Heart right ventricle (tissue), 16 donors: ENCODE data around the gene MESP1. TPM values are rescaled to one million over a fixed set of nuclear protein-coding genes. Genes with fewer than 3 reads are reported as not detected.

Experiments used
- ATAC-seq, 8 donors: fragments of 200-7000 bp; cut with Tn5 transposase; one replicate each; pipeline ENCODE4 v1.9.1; 2020; ENCODE audit warnings: mild to moderate bottlenecking in 8 of 8, moderate library complexity in 8 of 8, moderate number of reproducible peaks in 1 of 8
- DNase-seq, 2 donors: peaks; one replicate each; pipeline ENCODE4 v3.0.0-alpha.2; 2020
- H3K27ac ChIP-seq, 10 donors: fragments of 200-600 bp; sonication (generic) in 2 of 10; one replicate each; pipeline versions ENCODE4 v1.5.0 to v1.8.0; 2020 to 2022; ENCODE audit warnings: mild to moderate bottlenecking in 3 of 10
- H3K27me3 ChIP-seq, 7 donors: fragments of 200-600 bp; one replicate each; pipeline ENCODE4 v1.8.0; 2021 to 2022; ENCODE audit warnings: mild to moderate bottlenecking in 2 of 7
- H3K36me3 ChIP-seq, 9 donors: fragments of 200-600 bp; sonication (generic) in 1 of 9; one replicate each; pipeline versions ENCODE4 v1.5.0 to v1.8.0; 2020 to 2022; ENCODE audit warnings: mild to moderate bottlenecking in 2 of 9
- H3K4me1 ChIP-seq, 9 donors: fragments of 200-600 bp; sonication (generic) in 1 of 9; one replicate each; pipeline versions ENCODE4 v1.5.0 to v1.8.0; 2020 to 2022; ENCODE audit warnings: mild to moderate bottlenecking in 4 of 9
- H3K4me3 ChIP-seq, 10 donors: fragments of 200-600 bp; sonication (generic) in 2 of 10; one replicate each; pipeline versions ENCODE4 v1.5.0 to v1.8.0; 2020 to 2022; ENCODE audit warnings: mild to moderate bottlenecking in 7 of 10, moderate library complexity in 2 of 10
- H3K9me3 ChIP-seq, 11 donors: fragments of 200-600 bp in 10 of 11; sonication (generic) in 2 of 11; one replicate each; pipeline versions ENCODE4 v1.5.0 to v1.8.0; 2013 to 2022; ENCODE audit warnings: mild to moderate bottlenecking in 2 of 11, control low read depth in 1 of 11, moderate library complexity in 1 of 11
- WGBS, 2 donors: extraction: QIAGEN DNeasy Blood & Tissue Kit; methylation state at CpG; one replicate each; pipeline ENCODE4 v1.1.7; 2013; ENCODE audit warnings: inconsistent platforms in 1 of 2; 5-methylcytosine and 5-hydroxymethylcytosine counted together
- intact Hi-C, 10 donors: fragments of 100-400 bp; cut with DNase I; formaldehyde crosslinking; loops; one replicate each; pipeline versions ENCODE4 v1.11.1 to v1.14.2; 2022
- polyA plus RNA-seq, 2 donors: library from polyadenylated mRNA; stranded (reverse); fragments of 200-250 nt; gene quantifications; one replicate each; pipeline ENCODE4 v1.2.3, GENCODE V29; 2013
- total RNA-seq, 10 donors: library from RNA; stranded (reverse); fragmentation: NEBNext Ultra II Directional in 3 of 10; extraction: Animal tissue kit (Norgen Biotek cat#: 25700) in 3 of 10; gene quantifications; one replicate each; pipeline versions ENCODE4 v1.2.1 to v1.2.4, GENCODE V29; 2021 to 2023
- TF ChIP-seq, protein P1 (sequence below), 9 donors: fragments of 200-600 bp; sonication (generic) in 2 of 9; IDR thresholded peaks; one replicate each; pipeline versions ENCODE4 v1.5.0 to v1.8.0; 2021 to 2022; ENCODE audit warnings: antibody characterized with exemption in 9 of 9, mild to moderate bottlenecking in 5 of 9, moderate library complexity in 1 of 9
- donor health status: Arrhythmogenic right ventricular cardiomyopathy.
- donor health status: ischemic (EF 13 %, LVEDD 7.1; RV severe dilation, severe dysfunction).
- donor health status: healthy with polysubstance abuse.
- donor health status: DM: no; HTN: yes; CAD: no.
- donor health status: DM: no; HTN: no; CAD: no.
- donor health status: ischemic (EF 25% LVEDD 6.9; RV normal size, moderate dysfunction).
- donor health status: ischemic (EF 25% LVEDD 5.7; RV mildly dilated, moderate dysfunction).
- donor health status: healthy.
- donor health status: DM: yes; HTN: yes; CAD: no.
- donor health status: Ischemic cardiomyopathy.
- donor health status: ischemic (EF 35%, LVEDD 5.7; RV mildly dilated, moderate dysfunction).
- donor health status: nonischemic (EF 11% LVEDD 7.7; RV severe dilation, severe dysfunction).
- donor health status: DM: yes; HTN: yes; CAD: no.
- donor health status: PGD.
- donor health status: ischemic (EF 29% LVEDD 5.4; RV normal size, mild dysfunction).
- donor health status: nonischemic (EF 23%, LVEDD 6.1; RV moderate dilation, normal function).

Gene MESP1
- total and polyA plus RNA-seq, 12 donors, result 1.3 to 9.2 (median 5.6) TPM

DNA sequence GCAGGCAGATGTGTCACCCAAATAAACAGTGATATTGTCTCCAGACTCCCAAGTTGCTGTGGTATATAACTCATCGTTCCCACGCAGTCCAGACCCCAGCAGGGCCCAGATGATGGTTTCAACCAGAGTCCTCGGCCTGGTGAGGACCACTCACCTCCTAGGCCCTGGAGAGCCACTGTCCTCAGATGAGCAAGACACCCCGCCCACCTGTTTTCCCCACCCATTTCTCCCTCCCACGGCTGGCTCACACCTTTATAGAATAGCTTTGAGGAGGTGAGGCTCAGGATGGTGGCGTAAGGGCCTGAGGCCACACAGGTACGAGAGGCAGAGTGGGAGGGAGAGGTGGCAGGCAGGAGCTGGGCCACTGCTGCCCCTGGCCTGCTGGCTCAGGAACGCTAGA is 7.5 kb downstream of the MESP1 start:
- no peak for DNase-seq
- no peak overlapping the region for H3K27ac ChIP-seq
- ATAC-seq, result no peak
- WGBS, 2 donors, result 84% methylated on average over 8 of the region's 8 CpGs
- intact Hi-C loops, result loop anchor here in 1 of 10 donors (5.0 kb wide), 1 partner anchor 129 kb away; no protein-coding TSS in a partner anchor
- H3K9me3 ChIP-seq, result no peaks in the 10 kb centered on the region
- TF ChIP-seq, protein P1, sequence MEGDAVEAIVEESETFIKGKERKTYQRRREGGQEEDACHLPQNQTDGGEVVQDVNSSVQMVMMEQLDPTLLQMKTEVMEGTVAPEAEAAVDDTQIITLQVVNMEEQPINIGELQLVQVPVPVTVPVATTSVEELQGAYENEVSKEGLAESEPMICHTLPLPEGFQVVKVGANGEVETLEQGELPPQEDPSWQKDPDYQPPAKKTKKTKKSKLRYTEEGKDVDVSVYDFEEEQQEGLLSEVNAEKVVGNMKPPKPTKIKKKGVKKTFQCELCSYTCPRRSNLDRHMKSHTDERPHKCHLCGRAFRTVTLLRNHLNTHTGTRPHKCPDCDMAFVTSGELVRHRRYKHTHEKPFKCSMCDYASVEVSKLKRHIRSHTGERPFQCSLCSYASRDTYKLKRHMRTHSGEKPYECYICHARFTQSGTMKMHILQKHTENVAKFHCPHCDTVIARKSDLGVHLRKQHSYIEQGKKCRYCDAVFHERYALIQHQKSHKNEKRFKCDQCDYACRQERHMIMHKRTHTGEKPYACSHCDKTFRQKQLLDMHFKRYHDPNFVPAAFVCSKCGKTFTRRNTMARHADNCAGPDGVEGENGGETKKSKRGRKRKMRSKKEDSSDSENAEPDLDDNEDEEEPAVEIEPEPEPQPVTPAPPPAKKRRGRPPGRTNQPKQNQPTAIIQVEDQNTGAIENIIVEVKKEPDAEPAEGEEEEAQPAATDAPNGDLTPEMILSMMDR (IDR thresholded peaks at IDR 0.05), result no peak
- H3K4me3 ChIP-seq, result no peak overlapping the region
- no peaks in the 10 kb centered on the region for H3K36me3 ChIP-seq
- H3K27me3 ChIP-seq, result peaks cover 0 to 28% (median 19%) of the 10 kb centered on the region in 7 donors
- H3K4me1 ChIP-seq, result peaks cover 0 to 4% (median 0%) of the 10 kb centered on the region in 9 donors

DNA sequence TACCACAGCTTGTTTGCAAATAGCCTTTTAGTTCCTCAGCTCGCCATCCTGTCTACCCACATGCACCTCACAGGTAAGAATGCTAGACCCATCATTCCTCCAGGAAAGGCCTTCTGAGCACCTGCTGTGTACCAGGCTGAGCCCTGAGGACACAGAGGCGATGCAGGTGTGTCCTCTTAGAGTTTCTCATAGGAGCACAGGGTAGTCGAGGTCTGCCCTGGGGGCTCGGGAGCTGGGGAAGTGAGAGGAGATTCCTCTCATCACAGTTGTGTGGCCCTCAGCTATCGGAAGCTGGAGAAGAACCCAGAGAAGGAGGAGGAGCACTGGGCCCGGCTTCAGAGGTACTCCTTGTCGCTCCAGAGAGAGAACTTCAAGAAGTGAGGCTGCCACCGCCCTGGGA is 8.0 kb downstream of the MESP1 start:
- Histone ChIP-seq H3K9me3 (no peaks in the 10 kb centered on the region), H3K27me3 (peaks cover 0 to 22% (median 13%) of the 10 kb centered on the region in 7 donors), H3K27ac (no peak overlapping the region), H3K36me3 (no peaks in the 10 kb centered on the region), H3K4me3 (no peak overlapping the region), H3K4me1 (peaks cover 0 to 4% (median 0%) of the 10 kb centered on the region in 9 donors)
- DNase-seq (no peak), ATAC-seq (no peak)
- intact Hi-C loops, result loop anchor here in 1 of 10 donors (5.0 kb wide), 1 partner anchor 129 kb away; no protein-coding TSS in a partner anchor
- TF ChIP-seq, protein P1 (IDR thresholded peaks at IDR 0.05), result no peak
- 80 to 88% methylated on average over 8 of the region's 8 CpGs for WGBS, 2 donors

DNA sequence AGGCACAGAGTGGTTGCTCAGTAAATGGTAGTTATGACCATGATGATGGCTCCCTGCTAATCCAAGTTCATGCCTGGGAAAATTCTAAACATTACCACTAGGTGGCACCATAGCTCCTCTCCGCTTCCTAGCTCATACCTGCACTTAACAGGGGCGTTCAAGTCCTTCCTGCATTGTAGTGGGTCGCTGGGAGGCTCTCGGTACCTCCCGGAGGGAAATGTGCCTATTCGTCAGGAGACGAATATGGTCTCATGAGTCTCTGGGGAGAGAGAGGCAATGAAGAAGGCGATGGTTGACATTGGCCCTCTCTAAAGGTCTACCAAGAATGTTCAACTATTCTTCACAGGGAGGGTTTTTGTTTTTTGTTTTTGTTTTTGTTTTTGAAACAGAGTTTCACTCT is 10.9 kb downstream of the MESP1 start:
- no peaks in the 10 kb centered on the region for H3K36me3 ChIP-seq
- ATAC-seq (peak; percentile 73 to 89 (median 82)), DNase-seq (peak in 1 of 2 donors; percentile 61)
- H3K9me3 ChIP-seq, result no peaks in the 10 kb centered on the region
- no peak overlapping the region for H3K27ac ChIP-seq
- H3K4me3 ChIP-seq, result no peak overlapping the region
- intact Hi-C loops, result loop anchor here in 1 of 10 donors (5.0 kb wide), 1 partner anchor 132 kb away; no protein-coding TSS in a partner anchor
- peaks cover 0 to 19% (median 6%) of the 10 kb centered on the region in 7 donors for H3K27me3 ChIP-seq
- WGBS, 2 donors, result 3 to 4% methylated on average over 8 of the region's 8 CpGs
- TF ChIP-seq, protein P1 (IDR thresholded peaks at IDR 0.05), result peak; percentile 77 to 93 (median 88)
- H3K4me1 ChIP-seq, result peaks cover 0 to 4% (median 0%) of the 10 kb centered on the region in 9 donors

DNA sequence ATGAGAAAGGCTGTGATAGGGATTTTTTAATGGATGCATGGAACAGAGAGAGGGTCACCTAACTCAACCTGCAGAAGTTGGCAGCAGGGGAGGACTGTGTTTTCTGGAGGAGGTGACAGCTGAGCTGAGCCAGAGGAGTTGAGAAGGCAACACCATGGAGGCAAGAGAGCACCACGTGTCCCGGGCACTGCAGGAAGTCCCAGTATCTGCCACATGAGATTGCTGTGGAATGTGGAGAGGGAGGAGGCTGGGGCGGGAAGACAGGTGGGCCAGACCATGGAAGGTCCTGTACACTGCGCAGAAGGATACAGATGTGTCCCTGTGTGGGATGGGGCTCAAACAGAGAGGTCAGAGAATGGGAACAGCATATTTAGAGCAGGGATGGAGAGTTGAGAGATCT is 15.3 kb downstream of the MESP1 start:
- 40 to 42% methylated on average over 4 of the region's 4 CpGs for WGBS, 2 donors
- Histone ChIP-seq H3K27ac (no peak overlapping the region), H3K9me3 (no peaks in the 10 kb centered on the region), H3K27me3 (peaks cover 0 to 17% (median 8%) of the 10 kb centered on the region in 7 donors), H3K4me3 (no peak overlapping the region), H3K4me1 (peaks cover 0 to 4% (median 0%) of the 10 kb centered on the region in 9 donors), H3K36me3 (no peaks in the 10 kb centered on the region)
- DNase-seq (no peak), ATAC-seq (no peak)
- TF ChIP-seq, protein P1 (IDR thresholded peaks at IDR 0.05), result no peak
- intact Hi-C loops, result loop anchor here in 2 of 10 donors (5.0 to 10.0 kb wide), 2 partner anchors 81 to 88 kb away; partner anchors contain the start of gene KIF7 (in 1 of the 2)
